ENCODE measurements around the gene MYO18B.

GRCh38 chr22:25969286-25969685 is 227.3 kb downstream of the MYO18B start:
- TF ChIP-seq CTCF (conservative IDR thresholded peaks at IDR 0.05) = no peak
- TF ChIP-seq ZFX (IDR thresholded peaks at IDR 0.05) = no peak

Measured in C4-2B (cell line).